Activated CD4-positive, alpha-beta T cell treated with anti-CD3 and anti-CD28 coated beads, Interleukin-2, amount 50 U/mL, for 1 hour (primary cell): ENCODE data around the gene CDC14B.

Experiments used
- DNase-seq: peaks from one replicate; pipeline ENCODE4 v3.0.0-alpha.2; 2020

CDC14B gene

DNA sequence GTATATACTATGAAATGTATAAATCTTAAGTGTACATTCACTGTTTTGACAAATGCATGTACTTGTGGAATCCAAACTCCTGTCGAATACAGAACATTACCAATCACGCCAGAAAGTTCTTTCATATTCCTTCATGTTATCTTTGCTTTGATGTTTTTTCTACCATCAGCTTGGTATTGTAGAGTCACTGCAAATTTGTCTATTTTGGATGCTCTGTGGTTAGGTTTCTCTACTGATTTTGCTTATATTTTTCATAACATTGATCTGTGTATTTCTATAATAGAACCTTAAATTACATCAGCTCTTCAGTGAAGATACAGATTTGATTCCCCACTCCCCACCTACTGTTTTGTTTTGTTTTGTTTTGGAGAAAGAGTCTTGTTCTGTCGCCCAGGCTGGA, 138.9 kb downstream of the CDC14B start:
- DNase-seq = no peak

DNA sequence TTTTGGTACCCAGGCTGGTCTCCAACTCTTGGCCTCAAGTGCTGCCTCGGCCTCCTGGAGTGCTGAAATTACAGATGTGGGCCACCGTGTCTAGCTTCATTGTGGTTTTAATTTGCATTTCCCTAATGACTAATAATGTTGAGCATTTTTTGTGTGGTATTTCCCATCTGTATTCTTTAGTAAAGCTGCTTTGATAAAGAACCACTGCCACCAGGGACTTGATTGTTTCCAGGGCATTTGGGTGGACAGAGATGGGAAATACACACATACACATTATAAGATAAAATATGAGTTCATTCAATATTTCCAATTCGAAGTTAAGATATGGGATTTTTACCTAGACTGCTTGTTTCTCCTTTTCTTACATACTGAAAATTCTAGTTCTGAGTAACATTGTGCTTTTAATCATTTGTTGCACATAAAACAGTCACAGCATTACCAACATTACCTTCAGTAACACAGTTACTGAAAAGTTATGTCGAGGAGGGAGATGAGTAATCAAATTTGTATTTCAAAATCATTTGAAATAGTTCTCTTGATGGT, 140.7 kb downstream of the CDC14B start:
- DNase-seq = no peak

DNA sequence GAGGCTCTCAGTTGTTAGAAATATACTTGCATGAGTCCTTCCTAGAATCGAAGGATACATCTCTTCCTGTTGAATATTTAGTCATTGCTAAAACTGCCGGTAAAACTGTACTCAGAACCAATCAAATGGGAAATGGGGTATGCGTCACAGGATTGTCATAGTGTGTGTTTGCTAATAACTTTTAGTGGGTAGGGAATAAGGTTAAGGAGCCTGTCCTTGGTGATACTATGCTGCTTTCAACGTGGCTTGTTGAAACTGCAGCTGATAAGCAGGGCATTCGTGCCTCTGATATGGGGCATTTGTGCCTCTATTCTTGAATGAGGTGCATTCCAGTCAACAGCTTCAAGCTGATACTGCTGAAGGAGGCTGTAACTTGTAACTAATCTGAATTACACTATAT, 143.1 kb downstream of the CDC14B start:
- DNase-seq = no peak

DNA sequence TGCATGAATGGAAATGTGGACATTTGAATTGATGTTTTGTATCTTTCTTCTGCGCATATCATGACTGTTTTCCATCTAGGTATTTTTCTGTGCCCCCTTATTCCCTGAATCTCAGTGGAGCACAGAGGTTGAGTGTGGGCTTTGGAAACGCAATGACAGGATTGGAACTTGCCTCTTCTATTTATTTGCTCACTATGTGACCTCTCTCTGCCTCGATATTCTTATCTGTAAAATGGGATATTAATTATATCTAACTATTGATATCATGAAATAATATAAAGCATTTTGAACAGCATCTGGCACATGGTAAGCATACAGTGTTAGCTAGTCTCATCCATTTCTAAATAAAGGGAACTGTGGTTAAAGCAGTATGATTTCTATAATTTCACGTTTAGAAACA, 143.6 kb downstream of the CDC14B start:
- no peak for DNase-seq

DNA sequence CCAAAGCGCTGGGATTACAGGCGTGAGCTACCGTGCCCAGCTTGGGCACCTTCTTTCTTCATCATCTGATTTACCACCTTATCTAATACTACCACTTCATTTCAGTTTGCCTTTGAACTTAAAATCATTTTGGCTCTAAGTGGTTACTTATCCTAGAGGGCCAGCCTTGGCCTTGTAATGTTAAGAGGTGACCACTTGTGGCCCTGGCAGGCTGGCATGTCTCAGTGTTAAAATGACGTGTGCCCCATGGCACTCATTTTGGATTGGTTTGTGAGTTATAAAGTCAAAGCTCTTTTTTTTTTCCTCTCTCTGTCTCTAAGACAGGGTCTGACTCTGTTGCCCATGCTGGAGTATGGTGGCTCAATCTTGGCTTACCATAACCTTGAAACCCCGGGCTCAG, 151.9 kb downstream of the CDC14B start:
- no peak for DNase-seq

DNA sequence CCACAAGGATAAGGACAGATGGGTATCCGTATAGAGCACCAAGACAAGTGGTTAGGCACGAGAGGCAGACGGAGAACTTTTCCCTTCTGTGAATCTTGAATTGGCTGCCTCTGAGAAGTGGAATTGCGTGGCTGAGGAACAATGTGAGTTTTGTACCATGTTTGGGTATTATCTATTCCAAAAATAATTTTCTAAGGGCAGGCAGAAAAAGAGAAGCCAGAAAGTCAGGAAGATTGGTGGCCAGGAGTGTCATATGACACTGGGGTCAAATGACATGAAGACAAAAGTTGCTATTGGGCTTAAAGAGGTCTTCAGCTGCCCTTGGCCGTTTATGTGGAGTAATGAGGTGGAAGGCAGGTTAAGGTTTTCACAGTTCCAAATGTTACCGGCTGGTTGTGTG, 155.2 kb downstream of the CDC14B start:
- no peak for DNase-seq

DNA sequence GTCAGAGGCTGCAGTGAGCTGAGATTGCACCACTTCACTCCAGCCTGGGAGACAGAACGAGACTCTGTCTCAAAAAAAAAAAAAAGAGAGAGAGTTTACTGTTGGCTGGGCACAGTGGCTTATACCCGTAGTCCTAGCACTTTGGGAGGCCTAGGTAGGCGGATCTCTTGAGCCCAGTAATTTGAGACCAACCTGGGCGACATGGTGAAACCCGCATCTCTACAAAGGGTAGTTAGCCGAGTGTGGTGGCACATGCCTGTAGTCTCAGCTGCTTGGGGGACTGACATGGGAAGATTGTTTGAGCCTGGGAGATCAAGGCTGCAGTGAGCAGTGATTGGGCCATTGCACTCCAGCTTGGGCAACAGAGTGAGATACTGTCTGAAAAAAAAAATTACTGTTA, 157.1 kb downstream of the CDC14B start:
- DNase-seq = no peak

DNA sequence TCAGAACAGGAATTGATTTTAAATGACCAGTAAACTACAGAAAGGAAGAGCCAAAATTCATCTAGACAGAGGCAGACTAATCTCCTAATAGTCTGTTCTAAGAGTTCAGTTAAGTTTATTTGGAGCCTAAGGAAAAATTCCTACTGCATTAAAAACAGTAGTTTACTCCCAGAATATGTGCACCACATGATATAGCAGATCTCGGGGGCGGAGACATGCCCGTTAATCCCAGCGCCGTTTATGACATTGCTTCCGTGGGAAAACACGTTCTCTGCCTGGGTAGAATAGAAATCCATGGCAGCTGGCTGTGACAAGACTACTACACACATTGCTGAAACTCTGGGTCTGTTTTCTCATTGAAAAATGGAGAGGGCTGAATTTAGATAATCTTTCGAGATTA, 158.3 kb downstream of the CDC14B start:
- DNase-seq = no peak

DNA sequence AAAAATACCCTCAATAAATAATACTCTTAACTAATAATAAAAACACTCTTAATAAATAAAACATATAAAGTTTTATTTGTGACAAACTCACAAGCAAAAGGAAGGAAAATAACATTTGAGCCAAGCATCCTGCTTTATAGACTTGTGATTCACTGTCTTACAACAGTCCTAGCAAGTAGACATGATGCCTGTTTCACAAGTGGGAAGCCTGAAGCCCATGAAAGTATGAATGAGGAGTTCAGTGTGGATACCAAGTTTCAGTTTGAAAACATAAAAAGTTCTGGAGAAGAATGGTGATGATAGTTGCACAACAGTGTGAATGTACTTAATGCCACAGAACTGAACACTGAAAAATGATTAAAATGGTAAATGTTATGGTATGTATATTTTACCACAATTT, 158.8 kb downstream of the CDC14B start:
- DNase-seq = no peak

DNA sequence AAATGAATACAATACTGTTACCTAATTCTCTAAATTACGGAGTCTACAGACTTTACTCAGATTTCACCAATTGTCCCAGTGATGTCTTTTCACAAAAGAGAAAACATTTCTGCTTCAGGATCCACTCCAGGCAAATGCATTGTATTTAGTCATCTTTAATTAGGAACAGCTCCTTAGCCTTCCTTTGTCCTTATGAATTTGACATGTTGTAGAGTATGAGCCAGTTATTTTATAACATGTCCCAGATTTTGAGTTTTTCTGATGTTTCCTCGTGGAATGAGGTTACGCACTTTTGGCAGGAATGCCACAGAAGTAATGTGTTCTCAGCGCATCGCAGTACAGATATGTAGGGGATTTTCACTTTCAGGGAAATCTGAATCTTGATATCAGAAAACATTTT, 159.2 kb downstream of the CDC14B start:
- no peak for DNase-seq

DNA sequence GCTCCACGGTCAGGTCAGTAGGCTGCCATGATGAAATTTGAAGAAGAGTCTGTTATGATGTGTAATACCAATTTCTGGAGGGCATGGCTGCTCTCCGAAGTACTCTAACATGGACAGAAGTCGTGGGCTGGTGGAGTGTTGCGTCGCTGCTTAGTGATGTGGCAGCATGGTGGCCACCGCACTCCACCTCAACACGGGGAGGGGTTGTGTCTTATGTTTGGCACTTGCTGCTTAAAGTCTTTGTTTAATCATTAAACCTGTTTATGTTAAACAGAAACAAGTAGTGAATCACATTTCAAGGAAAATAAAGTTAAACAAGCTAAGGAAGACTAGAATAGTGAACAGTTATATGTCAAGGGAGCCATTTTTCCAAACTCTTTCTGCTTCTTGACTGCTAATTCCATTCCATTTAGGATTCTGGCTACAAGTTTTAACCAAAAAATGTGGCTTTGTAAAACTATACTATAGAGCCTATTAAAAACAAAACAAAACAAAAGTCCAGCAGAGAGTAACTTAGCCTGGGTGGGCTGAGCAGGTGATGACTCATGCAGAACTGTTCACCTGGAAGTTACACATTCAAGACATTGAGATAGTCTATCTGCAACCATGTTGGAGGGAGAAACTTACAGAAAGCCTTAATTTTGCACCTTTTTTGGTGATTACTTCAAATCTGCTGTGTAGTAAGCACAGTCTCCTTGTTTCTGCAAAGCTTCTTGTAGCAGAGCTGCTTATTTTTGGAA, 160.2 kb downstream of the CDC14B start:
- no peak for DNase-seq

DNA sequence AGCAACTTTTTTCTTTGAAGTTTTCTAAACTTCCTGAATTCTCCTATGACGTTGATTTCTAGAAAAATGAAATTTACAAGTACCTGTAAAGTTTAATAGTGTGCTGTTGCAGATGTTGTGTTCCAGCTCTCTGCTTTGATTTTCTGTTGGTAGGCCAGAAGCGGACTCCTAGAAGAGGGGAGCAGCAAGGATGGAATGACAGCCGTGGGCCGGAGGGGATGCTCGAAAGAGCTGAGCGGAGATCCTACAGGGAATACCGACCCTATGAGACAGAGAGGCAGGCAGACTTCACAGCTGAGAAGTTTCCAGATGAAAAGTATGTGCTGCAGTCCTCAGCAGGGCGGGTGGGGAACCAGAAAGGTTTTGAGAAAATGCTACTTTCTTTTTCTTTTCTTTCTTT, 161.4 kb downstream of the CDC14B start:
- no peak for DNase-seq

DNA sequence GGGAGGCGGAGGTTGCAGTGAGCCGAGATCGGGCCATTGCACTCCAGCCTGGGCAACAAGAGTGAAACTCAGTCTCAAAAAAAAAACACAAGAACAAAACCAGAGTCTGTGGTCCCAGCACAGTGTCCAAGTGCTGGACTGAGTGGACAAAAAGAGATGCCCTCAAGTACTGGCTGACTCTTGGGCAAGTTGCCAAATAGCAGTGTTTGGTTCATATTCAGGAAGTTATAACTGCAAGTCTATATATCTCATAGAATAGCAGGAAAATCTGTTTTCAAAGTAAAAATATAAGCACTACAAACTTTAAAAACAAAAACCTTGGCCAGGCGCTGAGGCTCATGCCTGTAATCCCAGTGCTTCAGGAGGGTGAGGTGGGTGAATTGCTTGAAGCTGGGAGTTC, 162.4 kb downstream of the CDC14B start:
- no peak for DNase-seq

DNA sequence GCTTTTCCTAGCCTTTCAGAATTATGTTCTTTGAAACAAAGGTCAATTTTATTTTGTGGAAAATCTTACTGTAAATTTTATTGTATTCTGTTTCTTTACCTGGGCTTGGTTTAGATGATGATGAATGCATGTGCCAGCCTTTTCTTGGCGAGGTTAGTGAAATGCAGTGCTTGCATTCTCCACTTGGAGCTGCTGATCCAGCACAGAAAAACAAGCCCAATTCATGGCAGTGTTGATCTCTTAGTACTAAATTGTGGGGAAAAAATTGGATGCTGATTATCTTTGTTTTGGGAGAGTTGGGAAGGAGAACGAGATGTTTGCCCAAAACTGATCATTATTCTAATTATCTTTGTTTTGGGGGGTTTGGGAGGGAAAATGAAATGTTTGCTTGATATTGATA, 166.0 kb downstream of the CDC14B start:
- DNase-seq = no peak

DNA sequence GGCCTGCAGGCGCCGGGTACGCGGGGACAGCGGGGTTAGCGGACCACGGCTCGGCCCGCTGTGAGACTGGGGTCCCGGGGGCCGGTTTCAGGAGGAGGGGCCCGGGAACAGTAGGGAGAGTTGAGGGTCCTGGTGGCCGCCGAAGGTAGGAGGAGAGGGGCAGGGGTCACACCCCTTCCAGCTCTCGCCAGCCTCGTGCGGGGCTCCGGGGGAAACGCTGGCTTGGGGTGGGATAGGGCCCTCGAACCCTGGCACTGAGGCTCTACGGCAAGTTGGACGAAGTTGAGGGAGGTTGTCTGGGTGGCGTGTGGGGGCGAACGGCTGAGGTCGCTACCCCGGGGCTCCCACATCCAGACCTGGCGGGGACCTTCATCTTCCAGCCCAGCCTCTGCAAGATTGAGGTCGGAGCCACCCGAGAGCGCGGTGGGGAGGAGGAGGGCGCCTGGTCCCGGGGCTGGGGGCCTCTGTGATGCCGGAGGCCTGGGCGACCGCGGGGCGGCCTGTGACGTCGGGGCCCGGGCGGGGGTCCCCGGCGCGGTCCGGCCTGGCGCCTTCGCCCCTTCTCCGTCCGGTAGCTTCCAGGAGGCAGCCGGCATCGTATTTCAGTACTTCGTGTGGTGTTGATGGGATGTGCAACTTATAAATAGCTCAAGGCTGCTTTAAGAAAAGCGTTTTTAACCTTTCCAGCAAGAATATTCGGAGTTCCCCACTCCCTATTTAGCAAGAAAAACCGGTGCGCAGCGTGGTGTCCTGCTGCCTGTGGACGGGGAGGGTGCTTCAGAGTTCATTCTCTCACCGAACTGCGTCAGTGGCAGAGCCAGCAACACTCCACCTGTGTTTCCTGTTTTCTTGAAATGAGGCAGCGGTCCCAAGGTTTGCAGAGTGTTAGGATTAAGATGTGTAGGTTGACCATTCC, 168.8 kb downstream of the CDC14B start:
- DNase-seq = peak; percentile 48
